GM18951 (cell line): Measurements from ENCODE around the gene TMEM50B.
"Not testable (repeated sequence)": the region's sequence is repeated elsewhere in the genome, so short reads cannot be mapped to it uniquely, and the experiment has no call there.

ENCODE experiments used
- POLR2A ChIP-seq: IDR thresholded peaks from 4 replicates; pipeline ENCODE4 v1.6.1; 2011; ENCODE audit warnings: mild to moderate bottlenecking; ENCODE audit not compliant: insufficient read length, insufficient read depth; ENCODE audit errors: extremely low read depth
- in situ Hi-C: fragments of 300-500 bp; cut with MboI; formaldehyde crosslinking; loops from one replicate; pipeline ENCODE4 v1.12.0; 2022; ENCODE audit warnings: low sequenced_read_pairs, mixed read lengths, inconsistent platforms; ENCODE audit not compliant: unreplicated experiment

Gene TMEM50B

DNA sequence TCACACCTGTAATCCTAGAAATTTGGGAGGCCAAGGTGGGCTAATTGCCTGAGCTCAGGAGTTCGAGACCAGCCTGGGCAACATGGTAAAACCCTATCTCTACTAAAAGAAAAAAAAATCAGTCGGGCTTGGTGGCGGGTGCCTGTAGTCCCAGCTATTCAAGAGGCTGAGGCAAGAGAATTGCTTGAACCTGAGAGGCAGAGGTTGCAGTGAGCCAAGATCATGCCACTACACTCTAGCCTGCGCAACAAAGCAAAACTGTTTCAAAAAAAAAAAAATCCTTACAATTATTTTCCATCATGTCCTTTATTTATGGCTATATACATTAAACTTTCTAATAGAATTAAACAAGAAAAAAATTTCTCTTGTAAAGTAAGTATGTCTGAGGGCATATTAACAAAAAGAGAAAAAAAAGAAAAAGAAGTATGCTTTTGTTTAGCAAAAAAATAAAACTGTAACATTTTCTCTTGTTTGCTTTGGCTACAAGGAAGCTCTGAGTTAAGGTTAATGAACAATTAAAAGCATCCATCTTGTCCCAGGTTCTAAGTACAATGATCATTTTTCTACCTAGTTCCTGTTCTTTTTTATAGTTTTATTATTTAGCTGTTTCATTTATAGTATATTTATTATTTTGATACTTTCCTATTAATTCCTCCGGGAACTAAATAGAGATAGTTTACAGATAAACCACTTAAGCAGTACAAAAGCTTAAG lies 18.1 kb downstream of the TMEM50B start:
- TF ChIP-seq POLR2A = no peak
- in situ Hi-C loops = loop anchor here (25.0 kb wide), 1 partner anchor 624 kb away; no protein-coding TSS in a partner anchor

DNA sequence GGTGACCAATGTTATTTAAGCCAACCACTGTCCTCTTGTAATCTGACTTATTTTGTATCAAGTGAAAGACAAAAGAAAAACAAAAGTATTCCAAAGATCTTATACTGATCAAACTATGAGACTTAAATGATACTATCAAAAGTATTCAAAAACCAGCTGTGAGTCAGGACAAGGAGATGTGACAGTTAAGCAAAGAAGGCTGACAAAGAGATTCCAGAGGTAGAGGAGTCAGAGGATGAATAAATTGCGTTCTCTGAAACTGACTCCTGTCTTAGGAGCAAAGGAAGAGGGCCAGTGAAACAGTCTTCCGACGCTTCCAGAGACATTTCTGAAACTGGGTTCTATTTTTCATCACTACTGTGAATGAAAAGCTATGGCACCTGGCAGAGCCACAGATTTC lies 20.9 kb downstream of the TMEM50B start:
- TF ChIP-seq POLR2A = no peak
- in situ Hi-C loops = loop anchor here (25.0 kb wide), 1 partner anchor 622 kb away; no protein-coding TSS in a partner anchor

DNA sequence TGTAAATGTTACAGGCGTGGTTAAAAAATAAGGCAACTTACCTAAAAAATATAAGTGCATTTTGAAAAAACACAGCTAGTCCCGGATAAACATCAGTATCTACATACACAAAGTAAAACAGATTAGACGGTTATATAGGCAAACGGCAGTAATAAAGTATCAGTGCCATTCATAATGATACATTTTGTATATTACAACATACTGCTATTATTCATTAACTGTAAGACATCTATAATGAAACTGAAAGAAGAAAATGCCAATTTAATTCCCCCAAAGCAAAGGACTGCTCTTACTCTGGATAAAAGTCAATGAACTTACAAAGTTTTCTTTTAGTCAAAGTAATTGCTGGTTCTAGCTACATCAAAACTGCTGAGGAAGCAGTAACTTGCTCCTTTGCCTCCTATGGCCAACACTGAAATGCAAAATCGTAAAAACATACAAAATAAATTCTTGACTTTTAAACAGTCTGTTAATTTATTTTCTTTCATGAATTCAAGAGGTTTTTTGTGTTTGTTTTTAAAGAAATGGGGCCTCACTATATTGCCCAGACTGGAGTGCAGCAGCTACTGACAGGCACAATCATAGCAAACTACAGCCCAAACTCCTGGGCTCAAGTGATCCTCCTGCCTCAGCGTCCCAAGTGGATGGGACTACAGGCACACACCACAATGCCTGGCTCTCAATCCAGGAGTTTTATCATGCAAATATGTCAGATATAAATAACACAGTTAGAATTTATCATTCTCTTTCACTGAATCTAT lies 23.9 kb downstream of the TMEM50B start:
- TF ChIP-seq POLR2A = no peak
- in situ Hi-C loops = loop anchor here (25.0 kb wide), 1 partner anchor 619 kb away; no protein-coding TSS in a partner anchor

DNA sequence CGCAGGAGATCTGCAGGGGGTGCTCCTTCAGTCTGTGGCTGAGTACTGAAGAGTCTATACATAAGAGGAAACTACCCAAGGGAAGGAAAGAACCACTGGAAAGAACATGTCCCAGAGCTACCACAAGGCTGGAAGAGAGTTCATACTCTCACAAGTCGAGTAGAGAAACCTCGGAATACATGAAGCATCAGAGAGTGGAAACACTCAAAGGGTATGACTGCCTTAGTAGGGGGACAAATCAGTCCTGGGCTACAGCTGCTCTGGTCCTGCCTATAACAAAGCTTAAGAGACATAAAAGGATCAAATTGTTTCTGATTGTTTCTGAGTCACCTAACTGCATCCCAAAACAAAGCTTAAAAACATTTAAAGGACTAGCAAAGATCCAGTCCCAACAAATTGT lies 27.4 kb downstream of the TMEM50B start:
- in situ Hi-C loops = loop anchor here (25.0 kb wide), 1 partner anchor 615 kb away; no protein-coding TSS in a partner anchor
- no peak for TF ChIP-seq POLR2A

DNA sequence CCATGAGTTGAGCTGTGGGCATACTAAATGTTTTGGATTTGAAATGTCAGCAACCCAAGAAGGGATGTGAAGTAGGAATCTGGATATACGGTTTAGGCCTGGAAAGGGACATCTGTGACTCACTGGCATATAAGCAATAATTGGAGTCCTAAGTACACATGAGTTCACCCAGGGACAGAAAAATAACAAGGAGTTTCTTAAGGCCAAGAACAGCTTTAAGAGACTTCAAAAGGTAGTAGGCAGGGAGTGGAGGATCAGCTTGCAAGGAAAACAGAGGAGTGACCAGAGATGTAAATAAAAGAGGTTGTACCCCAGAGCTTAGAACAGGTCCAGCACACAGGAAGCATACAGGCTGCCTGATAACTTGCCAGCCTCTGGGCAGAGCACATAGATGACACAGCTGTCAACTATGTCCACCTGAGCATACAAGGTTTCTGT lies 28.1 kb downstream of the TMEM50B start:
- in situ Hi-C loops = loop anchor here (25.0 kb wide), 1 partner anchor 614 kb away; no protein-coding TSS in a partner anchor
- TF ChIP-seq POLR2A = no peak

DNA sequence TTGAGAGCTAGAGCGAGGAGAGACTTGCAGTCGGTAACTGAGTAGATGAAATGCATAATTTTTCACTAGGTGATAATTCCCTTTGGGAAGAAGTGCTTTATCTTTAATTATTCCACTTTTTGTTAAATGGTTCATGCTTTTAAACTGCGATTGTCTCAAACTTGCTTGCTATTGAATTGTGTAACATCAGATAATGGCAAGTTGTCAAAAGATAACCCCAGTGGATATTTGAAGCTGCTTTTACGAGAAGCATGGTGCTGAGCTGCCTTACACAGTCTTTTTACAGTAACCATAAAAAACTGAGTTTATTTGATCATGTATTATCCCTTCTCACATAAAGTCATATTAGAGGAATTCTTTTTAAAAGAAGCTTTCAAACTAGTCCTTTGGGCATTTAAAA lies 30.2 kb downstream of the TMEM50B start:
- in situ Hi-C loops = loop anchor here (25.0 kb wide), 1 partner anchor 612 kb away; no protein-coding TSS in a partner anchor
- TF ChIP-seq POLR2A = no peak

DNA sequence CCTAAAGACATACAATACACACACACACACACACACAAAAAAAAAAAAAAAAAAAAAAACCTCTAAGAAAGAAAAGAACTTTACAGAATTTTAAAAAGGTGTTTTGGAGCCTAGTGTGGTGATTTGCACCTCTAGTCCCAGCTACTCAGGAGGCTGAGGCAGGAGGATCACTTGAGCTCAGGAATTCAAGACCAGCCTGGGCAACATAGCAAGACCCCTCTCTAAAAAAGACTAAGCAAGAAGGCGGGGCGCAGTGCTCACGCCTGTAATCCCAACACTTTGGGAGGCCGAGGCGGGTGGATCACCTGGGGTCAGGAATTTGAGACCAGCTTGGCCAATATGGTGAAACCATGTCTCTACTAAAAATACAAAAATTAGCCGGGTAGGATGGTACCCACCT lies 33.2 kb downstream of the TMEM50B start:
- in situ Hi-C loops = not testable (repeated sequence)

DNA sequence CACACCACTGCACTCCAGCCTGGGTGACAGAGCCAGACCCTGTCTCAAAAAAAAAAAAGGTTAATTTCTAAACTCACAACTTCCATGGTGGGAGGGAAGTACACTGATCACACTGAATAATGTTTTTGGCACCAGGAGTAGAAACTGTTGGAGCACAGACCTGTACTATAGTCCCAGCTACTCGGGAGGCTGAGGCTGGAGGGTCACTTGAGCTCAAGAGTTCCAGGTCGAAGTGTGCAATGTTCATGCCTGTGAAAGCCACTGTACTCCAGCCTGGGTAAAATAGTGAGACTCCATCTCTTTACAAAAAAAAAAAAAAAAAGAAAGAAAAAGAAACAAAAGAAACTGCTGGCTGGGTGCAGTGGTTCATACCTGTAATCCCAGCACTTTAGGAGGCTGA lies 35.3 kb downstream of the TMEM50B start:
- TF ChIP-seq POLR2A = no peak
- in situ Hi-C loops = loop anchor here (5.0 kb wide), 1 partner anchor 242 kb away; no protein-coding TSS in a partner anchor

DNA sequence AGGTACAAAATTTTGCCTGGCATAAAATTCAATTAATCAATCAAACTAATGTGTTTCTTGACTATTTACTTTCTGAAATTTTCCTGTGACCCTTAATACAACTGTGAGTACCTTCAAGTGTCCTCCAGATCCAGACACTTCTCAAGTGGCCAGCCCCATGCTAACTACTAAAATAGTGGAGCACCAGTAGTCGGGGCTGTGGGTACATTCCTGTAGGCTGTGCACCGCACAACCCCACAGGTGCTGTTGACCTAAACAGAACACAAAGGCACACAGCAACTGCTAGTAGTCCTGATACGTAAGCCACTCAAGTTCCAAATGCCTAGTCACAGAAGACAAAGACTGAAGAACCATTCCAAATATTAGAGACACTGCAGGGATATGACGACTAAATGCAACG lies 36.6 kb downstream of the TMEM50B start:
- TF ChIP-seq POLR2A = no peak
- in situ Hi-C loops = loop anchor here (5.0 kb wide), 1 partner anchor 241 kb away; no protein-coding TSS in a partner anchor

DNA sequence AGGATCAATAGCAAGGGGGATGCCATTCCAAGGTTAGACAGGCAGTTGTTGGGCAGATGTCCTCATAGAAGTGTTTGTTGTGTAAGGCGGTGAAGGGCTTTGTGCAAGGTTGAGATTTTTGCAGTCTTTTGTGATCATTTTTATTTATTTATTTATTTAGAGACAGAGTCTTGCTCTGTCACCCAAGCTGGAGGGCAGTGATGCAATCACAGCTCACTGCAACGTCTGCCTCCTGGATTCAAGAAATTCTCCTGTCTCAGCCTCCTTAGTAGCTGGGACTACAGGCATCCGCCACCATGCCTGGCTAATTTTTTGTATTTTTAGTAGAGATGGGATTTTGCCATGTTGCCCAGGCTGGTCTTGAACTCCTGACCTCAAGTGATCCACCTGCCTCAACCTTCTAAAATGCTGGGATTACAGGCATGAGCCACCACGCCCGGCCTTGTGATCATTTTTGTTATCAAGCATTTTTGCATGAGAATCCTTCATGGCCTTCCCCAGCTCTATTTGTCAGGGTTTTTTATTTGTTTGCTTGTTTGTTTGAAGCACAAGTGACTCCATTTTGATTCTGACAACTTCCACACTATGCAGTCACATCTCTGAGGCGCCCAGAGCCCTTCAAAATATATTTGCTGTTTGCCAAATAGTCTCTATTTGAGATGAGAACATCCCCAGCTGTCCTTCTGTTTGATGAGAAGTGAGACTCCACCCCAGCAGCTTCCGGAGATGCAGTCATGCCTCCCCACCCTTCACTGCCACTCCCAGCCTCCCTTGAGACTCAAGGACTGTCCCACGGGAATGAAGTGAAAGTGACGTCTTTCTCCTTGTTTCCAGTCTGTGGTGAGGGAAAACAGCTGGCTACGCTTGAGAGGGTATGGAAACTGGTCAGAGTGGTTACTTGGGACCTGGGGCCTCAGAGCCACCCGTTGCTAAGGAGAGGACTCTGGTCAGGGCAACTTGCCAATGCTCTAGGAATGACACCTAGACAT lies 38.0 kb downstream of the TMEM50B start:
- TF ChIP-seq POLR2A = peak; percentile 21
- in situ Hi-C loops = loop anchor here (5.0 kb wide), 1 partner anchor 239 kb away; no protein-coding TSS in a partner anchor

DNA sequence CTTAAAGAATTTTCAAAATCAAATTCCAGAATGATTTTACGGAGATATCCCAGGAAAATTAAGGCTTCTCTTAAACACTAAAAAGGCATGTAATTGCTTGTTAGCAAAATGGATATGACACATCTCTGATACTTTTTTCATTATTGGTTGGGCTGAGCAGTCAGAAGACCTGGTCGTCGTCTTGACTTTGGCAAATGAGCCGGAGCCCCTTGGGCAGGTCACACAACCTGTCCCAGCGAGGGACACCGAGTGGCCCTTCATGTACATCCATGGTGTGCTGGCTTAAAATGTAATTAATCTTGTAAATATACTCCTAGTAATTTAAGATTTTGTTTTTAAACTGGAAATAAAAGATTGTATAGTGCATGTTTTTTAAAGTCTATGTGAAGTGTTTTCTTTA lies 42.6 kb downstream of the TMEM50B start:
- TF ChIP-seq POLR2A = no peak
- in situ Hi-C loops = no loop called here

DNA sequence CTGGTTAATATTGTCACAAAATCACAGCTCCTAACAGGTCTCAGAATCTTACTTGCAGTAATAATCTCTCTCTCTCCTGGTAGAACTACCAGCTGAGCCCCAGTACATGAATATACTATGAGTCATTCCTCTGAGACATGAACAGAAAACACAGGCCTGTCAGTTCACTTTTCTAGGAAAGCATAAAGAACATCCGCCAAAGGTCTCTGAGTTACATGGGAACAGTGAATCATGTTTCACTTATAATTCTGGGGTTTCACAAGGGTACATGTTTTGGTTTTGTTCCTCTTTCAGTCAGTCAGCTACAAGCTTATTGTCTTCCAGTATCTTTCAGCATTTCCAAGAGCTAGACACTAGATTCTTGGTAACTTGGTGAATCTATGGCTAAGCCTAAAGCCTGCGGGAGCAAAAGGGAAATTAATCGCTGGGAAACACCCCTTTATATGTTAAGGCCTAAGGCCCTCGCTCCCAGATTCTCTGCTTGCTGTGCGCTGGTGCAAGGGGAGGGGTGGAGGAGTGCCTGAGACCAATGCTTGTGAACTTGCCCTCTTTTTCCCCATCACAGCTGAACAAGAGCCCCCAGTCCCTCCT lies 44.9 kb downstream of the TMEM50B start:
- no peak for TF ChIP-seq POLR2A
- in situ Hi-C loops = no loop called here
